PC-3 (cell line): ENCODE data around the gene AKAP6. TPM values are rescaled to one million over a fixed set of nuclear protein-coding genes. Genes with fewer than 3 reads are reported as not detected.

Source experiments
- ATAC-seq: fragments of 200-7000 bp; cut with Tn5 transposase; 2 replicates; pipeline ENCODE4 v1.9.1; 2020; ENCODE audit warnings: mild to moderate bottlenecking, moderate library complexity
- BruUV-seq: library from RNA; stranded (reverse); fragments of 400-500 nt; replicated peaks from 2 replicates; lab custom pipeline; 2021; lab: Mats Ljungman, UMichigan
- CTCF ChIA-PET: fragments of 300-600 bp; sonication (Branson Sonifier 250); formaldehyde crosslinking; loops from one replicate; lab custom pipeline; 2022; ENCODE audit warnings: antibody characterized with exemption; lab: Charles Lee
- POLR2A ChIA-PET: fragments of 300-600 bp; sonication (Branson Sonifier 250); formaldehyde crosslinking; loops from one replicate; lab custom pipeline; 2022; ENCODE audit warnings: antibody characterized with exemption; ENCODE audit not compliant: unreplicated experiment; lab: Charles Lee
- DNase-seq: peaks from one replicate; pipeline ENCODE4 v3.0.0-alpha.2; 2015
- H2AFZ ChIP-seq: fragments of 300-600 bp; sonication (generic); 2 replicates; pipeline ENCODE4 v1.6.0; 2016; ENCODE audit warnings: antibody characterized with exemption, low read length
- H3F3A ChIP-seq: fragments of 300-600 bp; sonication (generic); one replicate; pipeline ENCODE4 v1.6.0; 2017; ENCODE audit warnings: antibody characterized with exemption, low read length, control low read depth, mild to moderate bottlenecking; ENCODE audit not compliant: unreplicated experiment
- H3K27ac ChIP-seq: fragments of 300-600 bp; sonication (generic); 2 replicates; pipeline ENCODE4 v1.5.1; 2016; ENCODE audit warnings: mild to moderate bottlenecking, low read length
- H3K27me3 ChIP-seq: fragments of 300-600 bp; sonication (generic); 2 replicates; pipeline ENCODE4 v1.6.1; 2016; ENCODE audit warnings: low read length, mixed read lengths
- H3K36me3 ChIP-seq: fragments of 300-600 bp; sonication (generic); 2 replicates; pipeline ENCODE4 v1.6.1; 2016; ENCODE audit warnings: low read depth, mixed run types, low read length, mixed read lengths
- H3K4me1 ChIP-seq: fragments of 300-600 bp; sonication (generic); 2 replicates; pipeline ENCODE4 v1.5.1; 2016; ENCODE audit warnings: low read length; ENCODE audit not compliant: insufficient read depth
- H3K4me2 ChIP-seq: fragments of 300-600 bp; sonication (generic); 2 replicates; pipeline ENCODE4 v1.6.0; 2016; ENCODE audit warnings: low read length
- H3K4me3 ChIP-seq: fragments of 300-600 bp; sonication (generic); 2 replicates; pipeline ENCODE4 v1.5.1; 2016; ENCODE audit warnings: mild to moderate bottlenecking, low read length, mixed read lengths
- H3K79me2 ChIP-seq: fragments of 300-600 bp; sonication (generic); 2 replicates; pipeline ENCODE4 v1.6.1; 2017; ENCODE audit warnings: low read length, mixed read lengths
- H3K9ac ChIP-seq: fragments of 300-600 bp; sonication (generic); 2 replicates; pipeline ENCODE4 v1.6.0; 2016; ENCODE audit warnings: mild to moderate bottlenecking, low read length
- H3K9me2 ChIP-seq: fragments of 300-600 bp; sonication (generic); replicated peaks from 2 replicates; pipeline ENCODE4 v1.6.1; 2016; ENCODE audit warnings: mixed run types, low read length, mixed read lengths
- H3K9me3 ChIP-seq: fragments of 300-600 bp; sonication (generic); 2 replicates; pipeline ENCODE4 v1.6.1; 2016; ENCODE audit warnings: low read length, mixed read lengths
- H4K20me1 ChIP-seq: fragments of 300-600 bp; sonication (generic); 2 replicates; pipeline ENCODE4 v1.6.1; 2016; ENCODE audit warnings: low read length, mixed read lengths
- CTCF ChIP-seq: fragments of 300-600 bp; sonication (generic); conservative IDR thresholded peaks from 2 replicates; pipeline ENCODE4 v1.5.1; 2017; ENCODE audit warnings: antibody characterized with exemption, low read depth, mild to moderate bottlenecking, low read length
- EZH2 ChIP-seq: fragments of 300-600 bp; sonication (generic); IDR thresholded peaks from one replicate; pipeline ENCODE4 v1.6.1; 2017; ENCODE audit warnings: antibody characterized with exemption, mild to moderate bottlenecking, low read length; ENCODE audit not compliant: unreplicated experiment
- EZH2phosphoT487 ChIP-seq: fragments of 300-600 bp; sonication (generic); IDR thresholded peaks from 2 replicates; pipeline ENCODE4 v1.6.1; 2018; ENCODE audit warnings: mild to moderate bottlenecking, antibody characterized with exemption, low read length, borderline replicate concordance
- intact Hi-C: fragments of 100-400 bp; cut with micrococcal nuclease; formaldehyde crosslinking; loops from 2 replicates; pipeline ENCODE4 v1.9.0; 2023
- total RNA-seq: library from RNA; depleted of rRNA; stranded (reverse); fragments of >200 nt; gene quantifications from 2 replicates; pipeline ENCODE4 v1.2.3, GENCODE V29; 2014

The AKAP6 gene
- total RNA-seq, 1 experiment from 2014 or later, result 1.5 TPM

GRCh38 chr14:32480337-32480736, 151.2 kb downstream of the AKAP6 start:
- no TSS peak for BruUV-seq
- Histone ChIP-seq H3K9ac (no peak overlapping the region), H3F3A (no peaks in the 10 kb centered on the region), H3K27ac (no peak overlapping the region), H3K79me2 (no peaks in the 10 kb centered on the region), H3K27me3 (no peaks in the 10 kb centered on the region), H3K36me3 (no peaks in the 10 kb centered on the region), H3K9me2 (no peaks in the 10 kb centered on the region), H3K9me3 (no peaks in the 10 kb centered on the region), H3K4me1 (0 out of 2 replicates have a peak, but pooled peaks cover 5% of the 10 kb centered on the region), H3K4me3 (no peak overlapping the region), H3K4me2 (no peak overlapping the region), H4K20me1 (no peaks in the 10 kb centered on the region), H2AFZ (no peak overlapping the region)
- ATAC-seq (peak; percentile 72), DNase-seq (no peak)
- intact Hi-C loops, result loop anchor here (2.0 kb wide), 1 partner anchor 14 kb away; no protein-coding TSS in a partner anchor
- TF ChIP-seq EZH2phosphoT487, result no peak
- no peak for TF ChIP-seq EZH2
- no peak for TF ChIP-seq CTCF
- CTCF ChIA-PET, result no interaction called here
- POLR2A ChIA-PET, result no interaction called here

GRCh38 chr14:32481707-32482106, 152.6 kb downstream of the AKAP6 start:
- Histone ChIP-seq H3K36me3 (no peaks in the 10 kb centered on the region), H4K20me1 (no peaks in the 10 kb centered on the region), H3K9me3 (no peaks in the 10 kb centered on the region), H3K79me2 (no peaks in the 10 kb centered on the region), H2AFZ (no peak overlapping the region), H3K4me2 (no peak overlapping the region), H3F3A (no peaks in the 10 kb centered on the region), H3K27me3 (no peaks in the 10 kb centered on the region), H3K4me3 (no peak overlapping the region), H3K9me2 (no peaks in the 10 kb centered on the region), H3K9ac (no peak overlapping the region), H3K4me1 (0 out of 2 replicates have a peak, but pooled peaks cover 5% of the 10 kb centered on the region), H3K27ac (no peak overlapping the region)
- no TSS peak for BruUV-seq
- ChIA-PET CTCF (interaction anchor here (0.8 kb wide), 1 partner anchor 32 kb away, joined by 3 read pairs; no protein-coding TSS in a partner anchor), POLR2A (no interaction called here)
- TF ChIP-seq EZH2, result no peak
- TF ChIP-seq EZH2phosphoT487, result no peak
- TF ChIP-seq CTCF, result no peak
- ATAC-seq (no peak), DNase-seq (no peak)
- intact Hi-C loops, result loop anchor here (2.0 kb wide), 1 partner anchor 13 kb away; no protein-coding TSS in a partner anchor

GRCh38 chr14:32491416-32492016, 162.4 kb downstream of the AKAP6 start:
- H3K27me3 ChIP-seq, result no peaks in the 10 kb centered on the region
- H3K9me2 ChIP-seq, result no peaks in the 10 kb centered on the region
- POLR2A ChIA-PET, result no interaction called here
- H3K4me1 ChIP-seq, result no peaks in the 10 kb centered on the region
- no peak overlapping the region for H3K27ac ChIP-seq
- intact Hi-C loops, result no loop called here
- no peaks in the 10 kb centered on the region for H3K79me2 ChIP-seq
- H3K9ac ChIP-seq, result no peak overlapping the region
- no peak overlapping the region for H3K4me3 ChIP-seq
- CTCF ChIA-PET, result no interaction called here
- no peak overlapping the region for H2AFZ ChIP-seq
- H3K9me3 ChIP-seq, result no peaks in the 10 kb centered on the region
- no peaks in the 10 kb centered on the region for H4K20me1 ChIP-seq
- H3K36me3 ChIP-seq, result no peaks in the 10 kb centered on the region
- H3K4me2 ChIP-seq, result no peak overlapping the region
- no peaks in the 10 kb centered on the region for H3F3A ChIP-seq
- ATAC-seq (no peak), DNase-seq (no peak)
- TF ChIP-seq EZH2 (no peak), CTCF (no peak), EZH2phosphoT487 (no peak)
- BruUV-seq, result no TSS peak
